ENCODE results near the gene MANSC1. TPM values are rescaled to one million over a fixed set of nuclear protein-coding genes. Genes with fewer than 3 reads are reported as not detected.

The MANSC1 gene
- total RNA-seq, 1 donor from 2014 or later, result 72.1 TPM

DNA sequence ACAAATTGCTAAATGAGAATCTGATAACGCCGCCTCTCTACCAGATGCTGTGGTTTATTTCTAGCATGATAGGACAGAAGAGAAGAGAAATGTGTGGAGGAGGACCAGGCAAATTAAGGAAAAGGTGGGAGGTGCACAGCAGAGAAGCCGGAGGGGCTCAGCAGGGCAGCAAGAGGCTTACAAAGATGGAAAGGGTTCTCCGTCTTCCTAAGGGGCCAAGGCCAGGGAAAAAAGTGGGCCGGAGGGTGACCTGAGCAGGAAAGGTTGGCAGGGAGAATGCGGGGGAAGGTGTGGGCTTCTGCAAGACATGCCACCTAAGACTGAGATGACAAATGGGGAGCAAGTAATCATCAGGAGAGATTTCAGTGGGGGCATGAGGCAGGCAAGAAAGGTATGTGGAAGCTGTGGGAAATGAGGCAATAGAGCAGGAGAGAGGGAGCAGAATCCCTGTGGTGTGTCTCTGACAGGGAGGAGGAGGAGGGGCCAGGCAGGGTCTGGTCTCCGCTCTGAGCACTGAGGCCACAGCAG, 18.7 kb downstream of the MANSC1 start:
- intact Hi-C loops (cut with DNase I), result loop anchor here (5.0 to 10.0 kb wide), 3 partner anchors 64 to 777 kb away; partner anchors contain the start of gene LRP6
- peaks cover 0 to 28% of the 10 kb centered on the region in 2 donors for H3K4me1 ChIP-seq
- TF ChIP-seq, protein P1, sequence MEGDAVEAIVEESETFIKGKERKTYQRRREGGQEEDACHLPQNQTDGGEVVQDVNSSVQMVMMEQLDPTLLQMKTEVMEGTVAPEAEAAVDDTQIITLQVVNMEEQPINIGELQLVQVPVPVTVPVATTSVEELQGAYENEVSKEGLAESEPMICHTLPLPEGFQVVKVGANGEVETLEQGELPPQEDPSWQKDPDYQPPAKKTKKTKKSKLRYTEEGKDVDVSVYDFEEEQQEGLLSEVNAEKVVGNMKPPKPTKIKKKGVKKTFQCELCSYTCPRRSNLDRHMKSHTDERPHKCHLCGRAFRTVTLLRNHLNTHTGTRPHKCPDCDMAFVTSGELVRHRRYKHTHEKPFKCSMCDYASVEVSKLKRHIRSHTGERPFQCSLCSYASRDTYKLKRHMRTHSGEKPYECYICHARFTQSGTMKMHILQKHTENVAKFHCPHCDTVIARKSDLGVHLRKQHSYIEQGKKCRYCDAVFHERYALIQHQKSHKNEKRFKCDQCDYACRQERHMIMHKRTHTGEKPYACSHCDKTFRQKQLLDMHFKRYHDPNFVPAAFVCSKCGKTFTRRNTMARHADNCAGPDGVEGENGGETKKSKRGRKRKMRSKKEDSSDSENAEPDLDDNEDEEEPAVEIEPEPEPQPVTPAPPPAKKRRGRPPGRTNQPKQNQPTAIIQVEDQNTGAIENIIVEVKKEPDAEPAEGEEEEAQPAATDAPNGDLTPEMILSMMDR (IDR thresholded peaks at IDR 0.05), result no peak
- no peaks in the 10 kb centered on the region for H3K9me3 ChIP-seq
- peak overlapping the region; percentile 3 to 48 for H3K27ac ChIP-seq
- DNase-seq (ENCODE audit: low spot score in 2 of 2), result no peak
- H3K27me3 ChIP-seq, result no peaks in the 10 kb centered on the region
- peaks cover 5 to 16% of the 10 kb centered on the region in 2 donors for H3K36me3 ChIP-seq
- H3K4me3 ChIP-seq, result no peak overlapping the region

DNA sequence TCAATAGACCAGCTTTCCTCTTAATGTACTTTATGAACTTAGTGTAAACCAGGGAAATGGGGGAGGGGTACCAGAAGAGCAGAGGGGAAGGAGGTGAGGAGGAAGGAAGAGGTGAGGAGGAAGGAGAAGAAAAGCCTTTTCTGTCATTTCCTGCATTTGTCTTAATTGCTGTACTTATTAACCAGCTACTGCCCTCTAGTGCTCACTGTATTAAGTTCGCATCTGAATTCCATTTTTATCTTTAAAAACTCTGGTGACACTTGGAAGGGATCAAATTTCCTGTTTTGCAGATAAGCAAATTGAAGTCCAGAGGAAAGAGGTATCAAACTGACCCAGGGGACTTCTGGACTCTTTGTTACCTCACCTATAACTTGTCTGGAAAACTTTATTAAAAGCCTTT, 22.2 kb downstream of the MANSC1 start:
- Histone ChIP-seq H3K36me3 (peaks cover 5 to 14% of the 10 kb centered on the region in 2 donors), H3K27me3 (no peaks in the 10 kb centered on the region), H3K27ac (peak overlapping the region in 1 of 2 donors; percentile 44), H3K9me3 (no peaks in the 10 kb centered on the region), H3K4me1 (peaks cover 0 to 4% of the 10 kb centered on the region in 2 donors), H3K4me3 (no peak overlapping the region)
- TF ChIP-seq, protein P1 (IDR thresholded peaks at IDR 0.05), result peak; percentile 46 to 73 (median 64)
- no peak for DNase-seq (ENCODE audit: low spot score in 2 of 2)
- intact Hi-C loops (cut with DNase I), result loop anchor here (1.0 to 10.0 kb wide), 2 partner anchors 153 to 247 kb away; no protein-coding TSS in a partner anchor

GRCh38 chr12:12326262-12326661, 23.8 kb downstream of the MANSC1 start:
- TF ChIP-seq, protein P1 (IDR thresholded peaks at IDR 0.05), result no peak
- Histone ChIP-seq H3K9me3 (no peaks in the 10 kb centered on the region), H3K4me1 (peaks cover 0 to 4% of the 10 kb centered on the region in 2 donors), H3K27me3 (no peaks in the 10 kb centered on the region), H3K36me3 (peaks cover 5 to 10% of the 10 kb centered on the region in 2 donors), H3K4me3 (no peak overlapping the region), H3K27ac (no peak overlapping the region)
- intact Hi-C loops (cut with DNase I), result loop anchor here (10.0 kb wide), 1 partner anchor 151 kb away; no protein-coding TSS in a partner anchor
- DNase-seq (ENCODE audit: low spot score in 2 of 2), result no peak

DNA sequence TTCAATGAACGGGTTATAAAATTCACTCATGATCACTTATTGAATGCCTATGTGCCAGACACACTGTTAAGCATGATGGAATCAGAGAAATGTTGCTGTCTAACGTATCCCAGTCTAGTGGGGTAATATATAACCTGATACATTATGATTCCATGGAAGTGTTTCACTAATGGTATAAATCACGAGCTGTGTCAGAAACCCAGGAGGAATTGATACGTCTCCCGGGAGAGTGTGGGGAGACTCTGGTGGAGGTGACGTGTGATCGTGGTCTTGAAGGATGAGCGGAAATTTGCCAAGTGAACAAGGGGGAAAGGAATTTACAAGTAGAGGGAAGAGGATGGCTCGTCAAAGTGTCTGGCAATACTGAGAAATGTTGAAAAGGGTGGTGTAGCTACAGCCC, 26.5 kb downstream of the MANSC1 start:
- Histone ChIP-seq H3K36me3 (no peaks in the 10 kb centered on the region), H3K27me3 (no peaks in the 10 kb centered on the region), H3K4me1 (peaks cover 0 to 10% of the 10 kb centered on the region in 2 donors), H3K4me3 (no peak overlapping the region), H3K9me3 (no peaks in the 10 kb centered on the region), H3K27ac (no peak overlapping the region)
- DNase-seq (ENCODE audit: low spot score in 2 of 2), result no peak
- intact Hi-C loops (cut with DNase I), result loop anchor here (10.0 kb wide), 1 partner anchor 149 kb away; no protein-coding TSS in a partner anchor
- TF ChIP-seq, protein P1 (IDR thresholded peaks at IDR 0.05), result no peak

DNA sequence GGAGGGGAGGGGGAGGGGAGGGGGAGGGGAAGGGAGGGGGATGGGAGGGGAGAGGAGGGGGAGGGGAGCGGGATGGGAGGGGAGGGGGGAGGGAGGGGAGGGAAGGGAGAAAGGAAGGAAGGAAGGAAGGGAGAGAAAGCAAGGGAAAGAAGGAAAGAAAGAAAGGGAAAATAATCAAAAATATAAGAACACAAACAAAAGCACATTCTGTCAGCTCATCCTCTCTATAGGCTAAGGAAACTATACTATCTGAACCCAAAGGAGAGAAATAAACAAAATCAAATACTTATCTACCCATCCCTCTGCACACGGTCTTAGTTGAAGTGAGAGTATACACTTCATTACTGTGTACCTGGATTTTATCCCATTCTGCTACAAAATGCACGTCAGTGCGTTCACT, 26.9 kb downstream of the MANSC1 start:
- TF ChIP-seq, protein P1 (IDR thresholded peaks at IDR 0.05), result no peak
- no peaks in the 10 kb centered on the region for H3K36me3 ChIP-seq
- no peak overlapping the region for H3K27ac ChIP-seq
- no peaks in the 10 kb centered on the region for H3K27me3 ChIP-seq
- H3K4me1 ChIP-seq, result peaks cover 0 to 10% of the 10 kb centered on the region in 2 donors
- intact Hi-C loops (cut with DNase I), result loop anchor here (10.0 kb wide), 1 partner anchor 148 kb away; no protein-coding TSS in a partner anchor
- DNase-seq (ENCODE audit: low spot score in 2 of 2), result no peak
- H3K9me3 ChIP-seq, result no peaks in the 10 kb centered on the region
- no peak overlapping the region for H3K4me3 ChIP-seq
